K562 (cell line): ENCODE results near the gene CCP110. TPM values are rescaled to one million over a fixed set of nuclear protein-coding genes. Genes with fewer than 3 reads are reported as not detected.

Experiments
- ATAC-seq: fragments of 200-7000 bp; cut with Tn5 transposase; 3 replicates; pipeline ENCODE4 v1.9.1; 2020; ENCODE audit warnings: moderate library complexity
- BruUV-seq: library from RNA; stranded (reverse); fragments of 400-500 nt; replicated peaks from 2 replicates; lab custom pipeline; 2021; lab: Mats Ljungman, UMichigan
- CTCF ChIA-PET: fragments of 300-600 bp; formaldehyde crosslinking; extraction: SDS; loops from one replicate; lab custom pipeline; 2021; ENCODE audit warnings: low intra/inter-chr PET ratio; lab: Yijun Ruan, JAX
- POLR2A ChIA-PET: fragments of 300-600, 350-650 bp; sonication (Branson Sonifier 250); formaldehyde crosslinking; extraction: SDS; loops from one replicate; lab custom pipeline; 2021; ENCODE audit warnings: antibody characterized with exemption, inconsistent platforms; lab: Yijun Ruan, JAX
- DNase-seq, 4 experiments: peaks; one replicate each; pipeline versions ENCODE4 v3.0.0 to v3.0.0-alpha.2; 2011 to 2018; ENCODE audit warnings: low spot score in 3 of 4, mixed read lengths in 3 of 4; ENCODE audit errors: extremely low read depth in 1 of 4
- FAIRE-seq: peaks from 2 replicates; lab custom pipeline; 2011; peaks lifted over from hg19 to GRCh38; lab: Jason Lieb, UNC
- H2AFZ ChIP-seq: 2 replicates; pipeline ENCODE4 v1.6.0; 2011; ENCODE audit warnings: low read depth, low read length, control low read depth, inconsistent platforms
- H3K27ac ChIP-seq: fragments of 200-600 bp; 3 replicates; pipeline ENCODE4 v1.8.0; 2011; ENCODE audit warnings: low read depth, mild to moderate bottlenecking, control low read depth, inconsistent platforms, low read length, moderate library complexity, mixed read lengths; ENCODE audit errors: extremely low read depth
- H3K27me3 ChIP-seq, 2 experiments: fragments of 300-600 bp in 1 of 2; 2 replicates in 1 of 2; 3 replicates in 1 of 2; pipeline versions ENCODE4 v1.6.0 to v1.8.0; 2011; ENCODE audit warnings: inconsistent platforms in 2 of 2, low read length in 2 of 2, mild to moderate bottlenecking in 1 of 2, mixed read lengths in 1 of 2, moderate library complexity in 1 of 2; ENCODE audit not compliant: control insufficient read depth in 2 of 2, insufficient read depth in 2 of 2
- H3K36me3 ChIP-seq: fragments of 300-600 bp; 3 replicates; pipeline ENCODE4 v1.8.0; 2011; ENCODE audit warnings: mild to moderate bottlenecking, low read length, inconsistent platforms; ENCODE audit not compliant: control insufficient read depth, insufficient read depth
- H3K4me1 ChIP-seq, 2 experiments: fragments of 200-600 bp in 1 of 2; replicated peaks in 1 of 2; 2 replicates in 1 of 2; 3 replicates in 1 of 2; pipeline versions ENCODE4 v1.5.1 to v1.8.0; 2011; ENCODE audit warnings: inconsistent platforms in 2 of 2, low read length in 2 of 2, mild to moderate bottlenecking in 1 of 2, mixed read lengths in 1 of 2, moderate library complexity in 1 of 2; ENCODE audit not compliant: control insufficient read depth in 2 of 2, insufficient read depth in 2 of 2
- H3K4me2 ChIP-seq: 2 replicates; pipeline ENCODE4 v1.6.1; 2011; ENCODE audit warnings: low read length, control low read depth, inconsistent platforms, mixed read lengths; ENCODE audit not compliant: insufficient read depth
- H3K4me3 ChIP-seq: fragments of 200-600 bp; sonication (generic), shearing (Covaris generic); 2 replicates; pipeline ENCODE4 v1.5.1; 2016; ENCODE audit warnings: control low read depth, inconsistent platforms
- H3K79me2 ChIP-seq: fragments of 200-600 bp; 3 replicates; pipeline ENCODE4 v1.8.0; 2011; ENCODE audit warnings: low read length, inconsistent platforms; ENCODE audit not compliant: control insufficient read depth, insufficient read depth
- H3K9ac ChIP-seq, 2 experiments: 2 replicates each; pipeline versions ENCODE4 v1.6.0 to v1.6.1; 2011; ENCODE audit warnings: low read depth in 2 of 2, low read length in 2 of 2, control low read depth in 1 of 2, inconsistent platforms in 1 of 2, mild to moderate bottlenecking in 1 of 2, mixed read lengths in 1 of 2; ENCODE audit not compliant: insufficient read depth in 1 of 2
- H3K9me1 ChIP-seq: one replicate; pipeline ENCODE4 v1.6.0; 2011; ENCODE audit warnings: inconsistent platforms, mild to moderate bottlenecking, low read length, moderate library complexity; ENCODE audit not compliant: control insufficient read depth, insufficient read depth
- H3K9me3 ChIP-seq: replicated peaks from 2 replicates; pipeline ENCODE4 v1.5.1; 2011; ENCODE audit warnings: low read depth, low read length, inconsistent platforms; ENCODE audit not compliant: control insufficient read depth, insufficient read depth
- H4K20me1 ChIP-seq: replicated peaks from 2 replicates; pipeline ENCODE4 v1.6.1; 2011; ENCODE audit warnings: low read length, inconsistent platforms, mixed read lengths; ENCODE audit not compliant: control insufficient read depth, insufficient read depth
- ARID2 ChIP-seq: fragments of 450-650 bp; IDR thresholded peaks from 2 replicates; pipeline ENCODE4 v1.6.1; 2017; ENCODE audit warnings: antibody characterized with exemption, mild to moderate bottlenecking
- ARID3A ChIP-seq: IDR thresholded peaks from 2 replicates; pipeline ENCODE4 v1.6.1; 2012; ENCODE audit warnings: low read depth, low read length, improper control_type of control experiment, borderline replicate concordance
- PHB ChIP-seq: fragments of 250-450 bp; sonication (Bioruptor Pico); IDR thresholded peaks from 2 replicates; pipeline ENCODE4 v1.5.0; 2021
- REST ChIP-seq, 2 experiments: fragments of 450-650 bp; formaldehyde crosslinking in 1 of 2; IDR thresholded peaks; 2 replicates each; pipeline versions ENCODE4 v1.4.0 to v1.6.1; 2014 to 2020; ENCODE audit warnings: mild to moderate bottlenecking in 2 of 2, borderline replicate concordance in 1 of 2, low read depth in 1 of 2
- ZNF224 ChIP-seq: sonication (generic); formaldehyde crosslinking; IDR thresholded peaks from 2 replicates; pipeline ENCODE4 v1.8.0; 2022; ENCODE audit warnings: mild to moderate bottlenecking, missing genetic modification reagents
- WGBS: fragments of 100-300 bp; shearing (Covaris generic); methylation state at CpG from one replicate; pipeline ENCODE4 v1.1.6; 2016; ENCODE audit warnings: low coverage, mixed read lengths; ENCODE audit not compliant: insufficient coverage; ENCODE audit errors: missing lambda C conversion rate; 5-methylcytosine and 5-hydroxymethylcytosine counted together
- in situ Hi-C: fragments of 300-500 bp; cut with MboI; formaldehyde crosslinking; loops from 4 replicates; pipeline ENCODE4 v1.15.0; 2018; ENCODE audit warnings: inconsistent platforms, mixed read lengths
- intact Hi-C: fragments of 100-400 bp; cut with micrococcal nuclease; formaldehyde crosslinking; loops from 2 replicates; pipeline ENCODE4 v1.14.2; 2022
- polyA plus RNA-seq, 8 experiments: library from polyadenylated mRNA; depleted of rRNA in 4 of 8; stranded (reverse) in 5 of 8; unstranded in 3 of 8; fragments of >200 nt; fragmentation: Nextera tagmentation in 2 of 8; fragmentation: Illumina TruSeq in 1 of 8; extraction: Ambion mirVana in 2 of 8; extraction: Trizol in 1 of 8; gene quantifications; 2 replicates each; pipeline versions ENCODE4 v1.2.1 to v1.2.3, GENCODE V29; 2011 to 2014; ENCODE audit warnings: inconsistent platforms in 1 of 8, missing spikeins in 1 of 8
- total RNA-seq, 7 experiments: library from RNA; depleted of rRNA in 6 of 7; stranded (reverse); fragments of >200 nt in 6 of 7; fragmentation: Illumina TruSeq in 2 of 7; extraction: Trizol in 2 of 7; gene quantifications; 2 replicates each; pipeline versions ENCODE4 v1.2.1 to v1.2.3, GENCODE V29; 2011 to 2021; ENCODE audit warnings: low replicate concordance in 1 of 7
- TF ChIP-seq, protein P1 (sequence below), 2 experiments: IDR thresholded peaks in 1 of 2; conservative IDR thresholded peaks in 1 of 2; 2 replicates each; pipeline ENCODE4 v1.6.1; 2016; ENCODE audit warnings: low read depth in 2 of 2, mild to moderate bottlenecking in 1 of 2, missing compliant biosample characterization in 1 of 2, missing genetic modification characterization in 1 of 2, moderate library complexity in 1 of 2

CCP110 gene
- total and polyA plus RNA-seq, 9 of the 15 experiments (the other 6 are each of a cell fraction or from before 2014, with no cell fraction given), result 3.5 to 16.1 (median 12.1) TPM

- ATAC-seq, result peak; percentile 89
- no peak overlapping the region for H3K4me2 ChIP-seq
- ChIA-PET POLR2A (interaction anchor here (0.6 to 1.8 kb wide), 11 partner anchors 8 to 425 kb away, joined by 3 to 6 read pairs (median 3); no protein-coding TSS in a partner anchor), CTCF (interaction anchor here (0.6 to 1.7 kb wide), 7 partner anchors 17 to 519 kb away, joined by 3 to 11 read pairs (median 3); partner anchors contain the start of gene TMC7)
- peaks cover 45% of the 10 kb centered on the region for H3K36me3 ChIP-seq
- BruUV-seq, result TSS peak; percentile 41
- H3K4me3 ChIP-seq, result no peak overlapping the region
- H3K9me1 ChIP-seq, result peaks cover 4% of the 10 kb centered on the region
- H4K20me1 ChIP-seq, result no peaks in the 10 kb centered on the region
- 76% methylated on average over 3 of the region's 3 CpGs for WGBS
- DNase-seq, result peak; percentile 67 to 86 (median 71)
- no peaks in the 10 kb centered on the region for H3K27me3 ChIP-seq
- H3K4me1 ChIP-seq, result no peaks in the 10 kb centered on the region
- no peak overlapping the region for H3K9ac ChIP-seq
- intact Hi-C loops (no loop called here), in situ Hi-C loops (loop anchor here (5.0 kb wide), 1 partner anchor 115 kb away; no protein-coding TSS in a partner anchor)
- no peak overlapping the region for H3K27ac ChIP-seq
- peak; percentile 86 for FAIRE-seq
- no peaks in the 10 kb centered on the region for H3K79me2 ChIP-seq
- H2AFZ ChIP-seq, result no peak overlapping the region
- H3K9me3 ChIP-seq, result no peaks in the 10 kb centered on the region
- TF ChIP-seq ARID2 (peak; percentile 33; the same call in 1 of the 2 replicates), REST (IDR thresholded peaks at IDR 0.05; ENCODE audit: borderline replicate concordance) (peak; percentile 87), REST (CRISPR knock-in tag; IDR thresholded peaks at IDR 0.05; ENCODE audit: low read depth) (no peak), ARID3A (0 out of 2 replicates have a peak, but pooled peaks have one; percentile 33), ZNF224 (CRISPR knock-in tag) (no peak), PHB (CRISPR knock-in tag) (no peak)
- TF ChIP-seq, protein P1, sequence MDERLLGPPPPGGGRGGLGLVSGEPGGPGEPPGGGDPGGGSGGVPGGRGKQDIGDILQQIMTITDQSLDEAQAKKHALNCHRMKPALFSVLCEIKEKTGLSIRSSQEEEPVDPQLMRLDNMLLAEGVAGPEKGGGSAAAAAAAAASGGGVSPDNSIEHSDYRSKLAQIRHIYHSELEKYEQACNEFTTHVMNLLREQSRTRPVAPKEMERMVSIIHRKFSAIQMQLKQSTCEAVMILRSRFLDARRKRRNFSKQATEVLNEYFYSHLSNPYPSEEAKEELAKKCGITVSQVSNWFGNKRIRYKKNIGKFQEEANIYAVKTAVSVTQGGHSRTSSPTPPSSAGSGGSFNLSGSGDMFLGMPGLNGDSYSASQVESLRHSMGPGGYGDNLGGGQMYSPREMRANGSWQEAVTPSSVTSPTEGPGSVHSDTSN (CRISPR knock-in tag; IDR thresholded peaks at IDR 0.05; ENCODE audit: low read depth), result no peak
- TF ChIP-seq, protein P1 (tag; conservative IDR thresholded peaks at IDR 0.05; ENCODE audit: low read depth), result peak; percentile 75
Observed at GRCh38 chr16:19502395-19503131, 21.2 kb upstream of the CCP110 start.
